H1 (cell line): ENCODE measurements around the gene AATK. TPM values are rescaled to one million over a fixed set of nuclear protein-coding genes. Genes with fewer than 3 reads are reported as not detected.

Experiments used
- CTCF ChIA-PET: fragments of 300-600 bp; sonication (Branson Sonifier 250); formaldehyde crosslinking; loops from one replicate; lab custom pipeline; 2021; ENCODE audit not compliant: partially characterized antibody; lab: Charles Lee
- POLR2A ChIA-PET: fragments of 300-600 bp; sonication (Branson Sonifier 250); formaldehyde crosslinking; loops from one replicate; lab custom pipeline; 2021; ENCODE audit warnings: inconsistent platforms; ENCODE audit not compliant: partially characterized antibody; lab: Charles Lee
- DNase-seq, 2 experiments: peaks; one replicate each; pipeline versions ENCODE4 v3.0.0 to v3.0.0-alpha.2; 2010 to 2022; ENCODE audit warnings: low spot score in 2 of 2, low read depth in 1 of 2, mixed read lengths in 1 of 2
- FAIRE-seq: peaks from 2 replicates; lab custom pipeline; 2011; peaks lifted over from hg19 to GRCh38; lab: Jason Lieb, UNC
- H2AFZ ChIP-seq: 2 replicates; pipeline ENCODE4 v1.8.1; 2012; ENCODE audit warnings: low read length, inconsistent platforms
- H2AK5ac ChIP-seq: 2 replicates; pipeline ENCODE4 v1.6.1; 2013; ENCODE audit warnings: low read depth, low read length
- H2BK120ac ChIP-seq: replicated peaks from 2 replicates; pipeline ENCODE3; 2013; ENCODE audit warnings: low read depth, low read length, inconsistent platforms
- H2BK12ac ChIP-seq: 2 replicates; pipeline ENCODE4 v1.6.1; 2013; ENCODE audit warnings: low read depth, low read length
- H2BK15ac ChIP-seq: 2 replicates; pipeline ENCODE4 v1.6.1; 2013; ENCODE audit warnings: low read length
- H2BK20ac ChIP-seq: 2 replicates; pipeline ENCODE4 v1.6.1; 2013; ENCODE audit warnings: low read length
- H2BK5ac ChIP-seq: 2 replicates; pipeline ENCODE4 v1.6.1; 2013; ENCODE audit warnings: low read depth, low read length
- H3K14ac ChIP-seq: 2 replicates; pipeline ENCODE4 v1.6.1; 2013; ENCODE audit warnings: inconsistent platforms; ENCODE audit not compliant: insufficient read length
- H3K18ac ChIP-seq: 2 replicates; pipeline ENCODE4 v1.6.1; 2013; ENCODE audit warnings: low read length; ENCODE audit errors: extremely low read depth
- H3K23ac ChIP-seq: 2 replicates; pipeline ENCODE4 v1.6.1; 2013; ENCODE audit warnings: inconsistent platforms; ENCODE audit not compliant: insufficient read length
- H3K23me2 ChIP-seq: 2 replicates; pipeline ENCODE4 v1.6.1; 2013; ENCODE audit warnings: low read depth, low read length
- H3K27ac ChIP-seq: 2 replicates; pipeline ENCODE4 v1.6.1; 2011; ENCODE audit warnings: low read depth, low read length, inconsistent platforms
- H3K27me3 ChIP-seq, 4 experiments: replicated peaks in 1 of 4; 1 replicate in 1 of 4; 2 replicates in 3 of 4; pipeline versions ENCODE4 v1.6.1 to v1.8.1; 2011 to 2013; ENCODE audit warnings: low read length in 3 of 4, mild to moderate bottlenecking in 3 of 4, inconsistent platforms in 2 of 4, mixed read lengths in 2 of 4, moderate library complexity in 1 of 4; ENCODE audit not compliant: control insufficient read depth in 3 of 4, insufficient read depth in 3 of 4; ENCODE audit errors: extremely low read depth in 1 of 4
- H3K36me3 ChIP-seq, 4 experiments: 2 replicates each; pipeline versions ENCODE4 v1.6.1 to v1.8.1; 2011 to 2013; ENCODE audit warnings: mild to moderate bottlenecking in 4 of 4, low read length in 3 of 4, moderate library complexity in 2 of 4, control low read depth in 1 of 4, inconsistent platforms in 1 of 4; ENCODE audit not compliant: insufficient read depth in 4 of 4, control insufficient read depth in 2 of 4
- H3K4ac ChIP-seq: replicated peaks from 2 replicates; pipeline ENCODE3; 2013; ENCODE audit warnings: low read length, low read depth, mixed read lengths, inconsistent platforms; ENCODE audit not compliant: insufficient read length
- H3K4me1 ChIP-seq, 4 experiments: replicated peaks in 1 of 4; 1 replicate in 1 of 4; 2 replicates in 3 of 4; pipeline versions ENCODE4 v1.6.1 to v1.8.1; 2011 to 2013; ENCODE audit warnings: low read length in 3 of 4, inconsistent platforms in 2 of 4, mixed read lengths in 1 of 4; ENCODE audit not compliant: insufficient read depth in 4 of 4, control insufficient read depth in 3 of 4
- H3K4me2 ChIP-seq, 2 experiments: 2 replicates each; pipeline versions ENCODE4 v1.6.1 to v1.8.1; 2011 to 2013; ENCODE audit warnings: low read depth in 2 of 2, low read length in 2 of 2, control low read depth in 1 of 2, inconsistent platforms in 1 of 2, mild to moderate bottlenecking in 1 of 2; ENCODE audit not compliant: insufficient read depth in 1 of 2
- H3K4me3 ChIP-seq, 4 experiments: fragments of 200-600, 300-600 bp in 1 of 4; sonication (generic), shearing (Covaris generic), sonication (Bioruptor Twin) in 1 of 4; 2 replicates each; pipeline versions ENCODE4 v1.5.1 to v1.8.1; 2011 to 2016; ENCODE audit warnings: low read length in 4 of 4, low read depth in 3 of 4, control low read depth in 2 of 4, inconsistent platforms in 2 of 4, mild to moderate bottlenecking in 2 of 4, mixed read lengths in 1 of 4, moderate library complexity in 1 of 4; ENCODE audit not compliant: insufficient read depth in 2 of 4; ENCODE audit errors: extremely low read depth in 1 of 4
- H3K56ac ChIP-seq: replicated peaks from 2 replicates; pipeline ENCODE3; 2013; ENCODE audit warnings: low read depth, mild to moderate bottlenecking, mixed read lengths, low read length, inconsistent platforms; ENCODE audit not compliant: insufficient read length
- H3K79me1 ChIP-seq: 2 replicates; pipeline ENCODE4 v1.6.1; 2013; ENCODE audit warnings: low read depth, low read length, control low read depth
- H3K79me2 ChIP-seq, 2 experiments: 2 replicates each; pipeline versions ENCODE4 v1.6.1 to v1.8.1; 2012 to 2013; ENCODE audit warnings: low read length in 2 of 2, mild to moderate bottlenecking in 2 of 2, inconsistent platforms in 1 of 2; ENCODE audit not compliant: insufficient read depth in 2 of 2, control insufficient read depth in 1 of 2
- H3K9ac ChIP-seq, 4 experiments: replicated peaks in 1 of 4; 1 replicate in 1 of 4; 2 replicates in 3 of 4; pipeline versions ENCODE4 v1.6.1 to v1.8.1; 2011 to 2013; ENCODE audit warnings: low read depth in 3 of 4, low read length in 3 of 4, control low read depth in 2 of 4, mild to moderate bottlenecking in 2 of 4, moderate library complexity in 2 of 4, inconsistent platforms in 1 of 4; ENCODE audit errors: extremely low read depth in 1 of 4
- H3K9me3 ChIP-seq, 2 experiments: 2 replicates each; pipeline versions ENCODE4 v1.6.1 to v1.8.1; 2012 to 2013; ENCODE audit warnings: mild to moderate bottlenecking in 2 of 2, moderate library complexity in 2 of 2, control low read depth in 1 of 2, inconsistent platforms in 1 of 2, low read depth in 1 of 2, low read length in 1 of 2, mixed read lengths in 1 of 2; ENCODE audit not compliant: insufficient read depth in 2 of 2
- H4K20me1 ChIP-seq, 2 experiments: replicated peaks in 1 of 2; 2 replicates each; pipeline versions ENCODE3 to v1.8.1; 2011 to 2013; ENCODE audit warnings: inconsistent platforms in 2 of 2, low read length in 2 of 2, mild to moderate bottlenecking in 1 of 2; ENCODE audit not compliant: insufficient read depth in 2 of 2, control insufficient read depth in 1 of 2
- H4K5ac ChIP-seq: 2 replicates; pipeline ENCODE4 v1.6.1; 2013; ENCODE audit warnings: low read length, low read depth, mixed read lengths, inconsistent platforms; ENCODE audit not compliant: insufficient read length
- H4K8ac ChIP-seq: 2 replicates; pipeline ENCODE4 v1.8.0; 2013; ENCODE audit warnings: mild to moderate bottlenecking, moderate library complexity, low read length, inconsistent platforms; ENCODE audit not compliant: insufficient read depth; ENCODE audit errors: extremely low read depth
- H4K91ac ChIP-seq: replicated peaks from 2 replicates; pipeline ENCODE3; 2013; ENCODE audit warnings: low read length, mixed read lengths, inconsistent platforms; ENCODE audit not compliant: insufficient read length
- CBX5 ChIP-seq: fragments of 300-800, 300-1000 bp; sonication (generic); IDR thresholded peaks from 2 replicates; pipeline ENCODE4 v1.7.1; 2016; ENCODE audit warnings: antibody characterized with exemption, low read length, low read depth
- CEBPB ChIP-seq: IDR thresholded peaks from 2 replicates; pipeline ENCODE4 v1.6.1; 2012; ENCODE audit warnings: low read depth, low read length
- CHD2 ChIP-seq: IDR thresholded peaks from 2 replicates; pipeline ENCODE4 v1.6.1; 2012; ENCODE audit warnings: low read length, improper control_type of control experiment
- EZH2 ChIP-seq: fragments of 200-600 bp; sonication (generic); IDR thresholded peaks from 2 replicates; pipeline ENCODE4 v1.7.1; 2012; ENCODE audit warnings: low read depth, mild to moderate bottlenecking, moderate library complexity, low read length, inconsistent platforms; ENCODE audit not compliant: severe bottlenecking
- MAFK ChIP-seq: IDR thresholded peaks from 2 replicates; pipeline ENCODE4 v1.6.1; 2012; ENCODE audit warnings: low read depth, mild to moderate bottlenecking, improper control_type of control experiment, low read length
- RNF2 ChIP-seq: fragments of 200-900, 300-1000 bp; sonication (generic); IDR thresholded peaks from 2 replicates; pipeline ENCODE4 v1.7.1; 2016; ENCODE audit warnings: borderline replicate concordance, low read depth, mild to moderate bottlenecking, antibody characterized with exemption, low read length; ENCODE audit not compliant: poor library complexity, severe bottlenecking; ENCODE audit errors: missing control alignments
- SIN3A ChIP-seq, 2 experiments: IDR thresholded peaks in 1 of 2; conservative IDR thresholded peaks in 1 of 2; 2 replicates each; pipeline ENCODE4 v1.6.1; 2011 to 2012; ENCODE audit warnings: low read length in 2 of 2, improper control_type of control experiment in 1 of 2, low read depth in 1 of 2, mild to moderate bottlenecking in 1 of 2
- TBP ChIP-seq: IDR thresholded peaks from 2 replicates; pipeline ENCODE4 v1.6.1; 2011; ENCODE audit warnings: low read depth, low read length, improper control_type of control experiment
- WGBS, 2 experiments: shearing (Covaris generic) in 1 of 2; methylation state at CpG; one replicate each; pipeline versions ENCODE4 v1.1.6 to v1.1.7; 2013 to 2015; ENCODE audit warnings: low lambda C conversion rate in 2 of 2, mixed read lengths in 2 of 2, inconsistent platforms in 1 of 2, low coverage in 1 of 2, missing lambda C conversion rate in 1 of 2; ENCODE audit not compliant: insufficient replicate concordance in 2 of 2, insufficient coverage in 1 of 2, insufficient read length in 1 of 2; ENCODE audit errors: extremely low coverage in 1 of 2, missing lambda C conversion rate in 1 of 2; 5-methylcytosine and 5-hydroxymethylcytosine counted together
- polyA plus RNA-seq, 7 experiments: library from polyadenylated mRNA; depleted of rRNA in 3 of 7; stranded (reverse) in 5 of 7; unstranded in 2 of 7; fragments of >200 nt in 5 of 7; fragments of 200-250 nt in 2 of 7; gene quantifications; 1 replicate in 5 of 7; 2 replicates in 1 of 7; 4 replicates in 1 of 7; pipeline versions ENCODE4 v1.2.1 to v1.2.3, GENCODE V29; 2011 to 2013; ENCODE audit warnings: missing spikeins in 2 of 7, mixed read lengths in 2 of 7
- total RNA-seq: library from RNA; stranded (reverse); fragmentation: NEBNext Ultra II Directional; extraction: Animal tissue kit (Norgen Biotek cat#: 25700); gene quantifications from 2 replicates; pipeline ENCODE4 v1.2.1, GENCODE V29; 2021
- TF ChIP-seq, protein P1 (sequence below): IDR thresholded peaks from 2 replicates; pipeline ENCODE4 v1.6.1; 2012; ENCODE audit warnings: inconsistent platforms

Gene AATK
- total and polyA plus RNA-seq, 2 of the 8 experiments (the other 6 are each of a cell fraction or from before 2014, with no cell fraction given): 1.7 to 3.5 TPM

DNA sequence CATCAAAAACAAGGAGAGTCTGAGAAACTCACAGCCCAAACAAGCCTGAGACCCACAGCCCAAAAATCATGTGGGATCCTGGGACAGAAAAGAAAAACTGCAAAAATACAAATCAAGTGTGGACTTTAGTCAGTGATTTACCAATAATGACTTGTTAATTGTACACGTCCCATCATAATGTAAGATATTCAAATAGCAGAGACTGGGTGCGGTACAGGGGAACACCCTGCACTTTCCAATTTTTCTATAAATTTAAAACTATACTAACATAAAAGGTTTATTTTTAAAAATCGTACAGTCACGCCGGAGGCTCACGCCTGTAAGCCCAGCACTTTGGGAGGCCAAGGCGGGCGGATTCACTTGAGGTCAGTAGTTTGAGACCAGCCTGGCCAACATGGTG is 48.0 kb upstream of the AATK start:
- Histone ChIP-seq H4K20me1 (peaks cover 3 to 9% of the 10 kb centered on the region in 2 experiments), H3K9me3 (no peaks in the 10 kb centered on the region), H3K27me3 (no peaks in the 10 kb centered on the region), H2BK120ac (no peak overlapping the region), H3K27ac (no peak overlapping the region), H3K4me3 (no peak overlapping the region), H3K4me2 (no peak overlapping the region), H3K4ac (no peak overlapping the region), H2BK20ac (no peak overlapping the region), H4K8ac (no peak overlapping the region), H3K56ac (no peak overlapping the region), H2BK12ac (no peak overlapping the region), H4K91ac (no peak overlapping the region), H3K14ac (no peak overlapping the region), H3K36me3 (no peaks in the 10 kb centered on the region; a peak in 1 of 8 replicates), H2AK5ac (no peak overlapping the region), H3K18ac (no peak overlapping the region), H3K9ac (no peak overlapping the region), H3K4me1 (no peaks in the 10 kb centered on the region; a peak in 1 of 7 replicates), H4K5ac (no peak overlapping the region), H3K23ac (no peak overlapping the region), H3K23me2 (no peaks in the 10 kb centered on the region), H2AFZ (no peak overlapping the region), H2BK5ac (no peak overlapping the region), H3K79me1 (peaks cover 16% of the 10 kb centered on the region), H3K79me2 (no peaks in the 10 kb centered on the region; a peak in 2 of 4 replicates), H2BK15ac (no peak overlapping the region)
- CTCF ChIA-PET: no interaction called here
- POLR2A ChIA-PET: no interaction called here
- DNase-seq: no peak
- FAIRE-seq: no peak
- TF ChIP-seq, protein P1, sequence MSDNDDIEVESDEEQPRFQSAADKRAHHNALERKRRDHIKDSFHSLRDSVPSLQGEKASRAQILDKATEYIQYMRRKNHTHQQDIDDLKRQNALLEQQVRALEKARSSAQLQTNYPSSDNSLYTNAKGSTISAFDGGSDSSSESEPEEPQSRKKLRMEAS: no peak
- no peak for TF ChIP-seq CHD2
- TF ChIP-seq MAFK: no peak
- no peak for TF ChIP-seq EZH2
- TF ChIP-seq CBX5: no peak
- TF ChIP-seq SIN3A (conservative IDR thresholded peaks at IDR 0.05 in 1 of 2, IDR thresholded peaks at IDR 0.05 in 1 of 2; ENCODE audit: low read depth in 1 of 2, low read length in 2 of 2): no peak
- no peak for TF ChIP-seq TBP
- no peak for TF ChIP-seq CEBPB
- no peak for TF ChIP-seq RNF2
- WGBS, 2 experiments: 97% methylated on average over 8 of the region's 8 CpGs; no CpG with 5 or more reads in 1 of the 2 experiments
